Measurements from ENCODE around the gene ZNF541.

- TF ChIP-seq POLR2A (IDR thresholded peaks at IDR 0.05; ENCODE audit: low read length) (no peak), GATA1 (IDR thresholded peaks at IDR 0.05; ENCODE audit: low read depth, low read length) (no peak)
Observed at GRCh38 chr19:47587295-47587694, 14.3 kb upstream of the ZNF541 start.

Measured in erythroblast (primary cell).